WTC11 (cell line): ENCODE measurements around the gene CASQ2. TPM values are rescaled to one million over a fixed set of nuclear protein-coding genes. Genes with fewer than 3 reads are reported as not detected.
"Not testable (repeated sequence)": the region's sequence is repeated elsewhere in the genome, so short reads cannot be mapped to it uniquely, and the experiment has no call there.

ENCODE experiments used
- ATAC-seq: fragments of 200-7000 bp; cut with Tn5 transposase; 2 replicates; pipeline ENCODE4 v1.10.0; 2021; ENCODE audit warnings: mild to moderate bottlenecking, moderate library complexity
- CTCF ChIA-PET: fragments of 300-600 bp; sonication (Branson Sonifier 250); formaldehyde crosslinking; loops from one replicate; lab custom pipeline; 2021; ENCODE audit warnings: antibody characterized with exemption; lab: Charles Lee
- POLR2A ChIA-PET: fragments of 350-600 bp; sonication (Branson Sonifier 250); formaldehyde crosslinking; loops from one replicate; lab custom pipeline; 2021; ENCODE audit warnings: antibody characterized with exemption; lab: Charles Lee
- DNase-seq: peaks from one replicate; pipeline ENCODE4 v3.0.0; 2021; ENCODE audit warnings: low spot score
- H3K27ac Mint-ChIP-seq: 2 replicates; pipeline ENCODE4 v1.8.0; 2021; ENCODE audit warnings: mixed read lengths
- H3K27me3 Mint-ChIP-seq: 2 replicates; pipeline ENCODE4 v1.8.0; 2021; ENCODE audit warnings: low read depth, mild to moderate bottlenecking, moderate library complexity, mixed read lengths
- H3K36me3 Mint-ChIP-seq: 2 replicates; pipeline ENCODE4 v1.8.0; 2021; ENCODE audit warnings: mixed read lengths
- H3K4me1 Mint-ChIP-seq: 2 replicates; pipeline ENCODE4 v1.8.0; 2022; ENCODE audit warnings: mixed read lengths
- H3K4me3 Mint-ChIP-seq: 2 replicates; pipeline ENCODE4 v1.8.0; 2021; ENCODE audit warnings: mild to moderate bottlenecking, moderate library complexity, mixed read lengths
- H3K9me3 Mint-ChIP-seq: 2 replicates; pipeline ENCODE4 v1.8.0; 2021; ENCODE audit warnings: mixed read lengths
- ELF4 ChIP-seq: sonication (generic); formaldehyde crosslinking; IDR thresholded peaks from 2 replicates; pipeline ENCODE4 v1.8.1; 2022; ENCODE audit warnings: low read depth, mild to moderate bottlenecking, moderate library complexity, missing genetic modification reagents
- GRHL2 ChIP-seq: fragments of 250-450 bp; sonication (Bioruptor Pico); IDR thresholded peaks from 2 replicates; pipeline ENCODE4 v1.8.0; 2022; ENCODE audit warnings: mild to moderate bottlenecking, moderate library complexity; ENCODE audit not compliant: insufficient replicate concordance, severe bottlenecking
- NR1H2 ChIP-seq: sonication (generic); formaldehyde crosslinking; IDR thresholded peaks from 2 replicates; pipeline ENCODE4 v1.9.0; 2021; ENCODE audit warnings: mild to moderate bottlenecking, moderate library complexity, missing genetic modification reagents
- NR3C1 ChIP-seq: sonication (generic); formaldehyde crosslinking; conservative IDR thresholded peaks from 2 replicates; pipeline ENCODE4 v1.8.1; 2023; ENCODE audit warnings: low read depth, mild to moderate bottlenecking, missing genetic modification reagents
- SP1 ChIP-seq: sonication (generic); formaldehyde crosslinking; conservative IDR thresholded peaks from 2 replicates; pipeline ENCODE4 v1.8.1; 2022; ENCODE audit warnings: missing genetic modification reagents
- TEAD4 ChIP-seq: sonication (generic); formaldehyde crosslinking; IDR thresholded peaks from 2 replicates; pipeline ENCODE4 v1.8.0; 2022; ENCODE audit warnings: mild to moderate bottlenecking, missing genetic modification reagents
- TP53 ChIP-seq: sonication (generic); formaldehyde crosslinking; IDR thresholded peaks from 2 replicates; pipeline ENCODE4 v1.8.1; 2023; ENCODE audit warnings: mild to moderate bottlenecking, missing genetic modification reagents
- ZBTB21 ChIP-seq: sonication (generic); formaldehyde crosslinking; IDR thresholded peaks from 2 replicates; pipeline ENCODE4 v1.8.1; 2023; ENCODE audit warnings: mild to moderate bottlenecking, missing genetic modification reagents, borderline replicate concordance
- ZNF138 ChIP-seq: sonication (generic); formaldehyde crosslinking; conservative IDR thresholded peaks from 2 replicates; pipeline ENCODE4 v1.8.1; 2022; ENCODE audit warnings: mild to moderate bottlenecking, moderate library complexity, missing genetic modification reagents
- ZNF219 ChIP-seq: sonication (generic); formaldehyde crosslinking; IDR thresholded peaks from 2 replicates; pipeline ENCODE4 v1.8.0; 2023; ENCODE audit warnings: missing genetic modification reagents, mild to moderate bottlenecking, borderline replicate concordance
- total RNA-seq: library from RNA; stranded (reverse); gene quantifications from 3 replicates; pipeline ENCODE4 v1.2.3, GENCODE V29; 2021
- TF ChIP-seq, protein P1 (sequence below): fragments of 200-600 bp; IDR thresholded peaks from 2 replicates; pipeline ENCODE4 v1.8.0; 2022; ENCODE audit warnings: antibody characterized with exemption
- TF ChIP-seq, protein P2 (sequence below): sonication (generic); formaldehyde crosslinking; conservative IDR thresholded peaks from 2 replicates; pipeline ENCODE4 v1.8.1; 2022; ENCODE audit warnings: mild to moderate bottlenecking, missing genetic modification reagents
- TF ChIP-seq, protein P3 (sequence below): sonication (generic); formaldehyde crosslinking; IDR thresholded peaks from 2 replicates; pipeline ENCODE4 v1.8.0; 2022; ENCODE audit warnings: mild to moderate bottlenecking, missing genetic modification reagents

Gene CASQ2
- total RNA-seq, 1 experiment from 2014 or later: not detected

DNA sequence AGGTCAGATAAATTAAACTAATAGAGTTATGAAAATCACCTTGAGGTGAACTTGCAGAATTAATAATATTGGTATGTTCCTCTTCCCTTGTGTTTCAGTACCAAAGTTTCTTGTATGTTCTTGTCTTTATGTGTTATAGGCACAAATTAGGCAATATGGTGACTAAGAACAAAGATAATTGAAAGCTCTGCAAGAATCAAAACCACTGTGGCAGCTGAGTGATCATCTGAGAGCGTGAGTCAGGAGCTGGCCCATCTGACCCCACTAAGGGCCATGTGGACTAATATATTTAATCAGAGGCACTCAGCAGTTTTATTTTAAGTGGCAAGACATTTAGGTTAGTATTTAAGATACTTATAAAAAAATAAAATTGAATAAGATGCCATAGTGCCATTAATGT lies 12.8 kb upstream of the CASQ2 start (continued):
- no peak for TF ChIP-seq NR3C1 (CRISPR knock-in tag)

DNA sequence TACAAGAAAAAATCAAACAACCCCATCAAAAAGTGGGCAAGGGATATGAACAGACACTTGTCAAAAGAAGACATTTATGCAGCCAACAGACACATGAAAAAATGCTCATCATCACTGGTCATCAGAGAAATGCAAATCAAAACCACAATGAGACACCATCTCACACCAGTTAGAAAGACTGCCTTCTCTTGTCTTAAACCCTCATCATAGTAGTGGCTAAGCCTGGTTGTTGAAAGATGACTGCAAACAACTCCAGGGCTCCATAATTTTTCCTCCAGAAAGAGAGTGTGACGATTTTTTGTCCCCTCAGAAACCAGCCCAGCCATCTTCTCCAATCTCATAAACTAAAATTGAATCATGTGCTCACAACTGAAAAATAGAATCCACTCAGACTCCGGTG lies 12.1 kb upstream of the CASQ2 start:
- H3K4me1 Mint-ChIP-seq, H3K27me3 Mint-ChIP-seq, H3K36me3 Mint-ChIP-seq, CTCF ChIA-PET, ATAC-seq, H3K27ac Mint-ChIP-seq, POLR2A ChIA-PET, DNase-seq, H3K4me3 Mint-ChIP-seq: not testable (repeated sequence)
- H3K9me3 Mint-ChIP-seq: peaks cover 13% of the 10 kb centered on the region

DNA sequence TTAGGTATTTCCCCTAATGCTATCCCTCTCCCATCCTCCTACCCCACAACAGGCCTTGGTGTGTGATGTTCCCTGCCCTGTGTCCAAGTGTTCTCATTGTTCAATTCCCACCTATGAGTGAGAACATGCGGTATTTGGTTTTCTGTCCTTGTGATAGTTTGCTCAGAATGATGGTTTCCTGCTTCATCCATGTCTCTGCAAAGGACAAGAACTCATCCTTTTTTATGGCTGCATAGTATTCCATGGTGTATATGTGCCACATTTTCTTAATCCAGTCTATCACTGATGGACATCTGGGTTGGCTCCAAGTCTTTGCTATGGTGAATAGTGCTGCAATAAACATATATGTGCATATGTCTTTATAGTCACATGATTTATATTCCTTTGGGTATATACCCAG lies 10.6 kb upstream of the CASQ2 start:
- H3K4me3 Mint-ChIP-seq, POLR2A ChIA-PET, DNase-seq, CTCF ChIA-PET, H3K4me1 Mint-ChIP-seq, H3K27me3 Mint-ChIP-seq, H3K36me3 Mint-ChIP-seq, H3K27ac Mint-ChIP-seq, ATAC-seq: not testable (repeated sequence)
- H3K9me3 Mint-ChIP-seq: peaks cover 13% of the 10 kb centered on the region

DNA sequence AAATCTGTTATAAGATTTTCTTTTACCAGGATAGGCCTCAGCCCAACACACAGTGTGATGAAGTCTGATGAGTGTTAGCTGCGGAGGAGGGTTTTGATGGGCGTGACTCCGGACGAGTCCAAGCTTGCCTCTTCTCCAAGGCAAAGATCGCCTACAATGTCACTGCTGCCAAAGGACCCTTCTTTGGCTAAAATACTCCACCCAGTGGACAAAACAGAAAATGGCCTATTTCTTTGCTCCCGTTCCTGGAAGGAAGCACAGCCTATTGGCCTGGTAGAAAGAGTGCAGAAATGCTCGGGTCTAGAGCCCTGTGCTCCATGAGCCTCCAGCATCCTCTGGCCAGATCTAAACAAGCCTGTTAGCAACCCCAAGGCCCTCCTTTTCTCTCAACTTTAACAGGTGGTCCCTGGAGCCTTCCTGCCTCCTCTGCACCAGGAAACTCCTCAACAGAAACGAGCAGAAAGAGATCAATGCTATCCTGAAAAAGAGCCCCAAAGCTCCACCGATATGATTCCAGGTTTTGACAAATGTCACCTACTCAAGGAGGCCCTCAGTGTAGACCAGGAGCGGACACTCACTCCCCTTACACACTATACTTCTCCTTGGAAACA lies 3.4 kb upstream of the CASQ2 start:
- ChIA-PET POLR2A (no interaction called here), CTCF (interaction anchor here (0.6 to 5.7 kb wide), 45 partner anchors 10 to 727 kb away, joined by 3 to 88 read pairs (median 3); partner anchors contain the start of gene NGF)
- H3K4me1 Mint-ChIP-seq: peaks cover 7% of the 10 kb centered on the region
- TF ChIP-seq TEAD4 (CRISPR knock-in tag) (no peak), SP1 (CRISPR knock-in tag) (0 out of 2 replicates have a peak, but pooled peaks have one; percentile 18)
- TF ChIP-seq, protein P1, sequence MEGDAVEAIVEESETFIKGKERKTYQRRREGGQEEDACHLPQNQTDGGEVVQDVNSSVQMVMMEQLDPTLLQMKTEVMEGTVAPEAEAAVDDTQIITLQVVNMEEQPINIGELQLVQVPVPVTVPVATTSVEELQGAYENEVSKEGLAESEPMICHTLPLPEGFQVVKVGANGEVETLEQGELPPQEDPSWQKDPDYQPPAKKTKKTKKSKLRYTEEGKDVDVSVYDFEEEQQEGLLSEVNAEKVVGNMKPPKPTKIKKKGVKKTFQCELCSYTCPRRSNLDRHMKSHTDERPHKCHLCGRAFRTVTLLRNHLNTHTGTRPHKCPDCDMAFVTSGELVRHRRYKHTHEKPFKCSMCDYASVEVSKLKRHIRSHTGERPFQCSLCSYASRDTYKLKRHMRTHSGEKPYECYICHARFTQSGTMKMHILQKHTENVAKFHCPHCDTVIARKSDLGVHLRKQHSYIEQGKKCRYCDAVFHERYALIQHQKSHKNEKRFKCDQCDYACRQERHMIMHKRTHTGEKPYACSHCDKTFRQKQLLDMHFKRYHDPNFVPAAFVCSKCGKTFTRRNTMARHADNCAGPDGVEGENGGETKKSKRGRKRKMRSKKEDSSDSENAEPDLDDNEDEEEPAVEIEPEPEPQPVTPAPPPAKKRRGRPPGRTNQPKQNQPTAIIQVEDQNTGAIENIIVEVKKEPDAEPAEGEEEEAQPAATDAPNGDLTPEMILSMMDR: peak; percentile 48
- peak; percentile 48 for DNase-seq
- peak overlapping the region; percentile 29 for H3K4me3 Mint-ChIP-seq
- no peaks in the 10 kb centered on the region for H3K36me3 Mint-ChIP-seq
- no peak overlapping the region for H3K27ac Mint-ChIP-seq
- H3K9me3 Mint-ChIP-seq: no peaks in the 10 kb centered on the region
- no peaks in the 10 kb centered on the region for H3K27me3 Mint-ChIP-seq
- ATAC-seq: peak; percentile 95

DNA sequence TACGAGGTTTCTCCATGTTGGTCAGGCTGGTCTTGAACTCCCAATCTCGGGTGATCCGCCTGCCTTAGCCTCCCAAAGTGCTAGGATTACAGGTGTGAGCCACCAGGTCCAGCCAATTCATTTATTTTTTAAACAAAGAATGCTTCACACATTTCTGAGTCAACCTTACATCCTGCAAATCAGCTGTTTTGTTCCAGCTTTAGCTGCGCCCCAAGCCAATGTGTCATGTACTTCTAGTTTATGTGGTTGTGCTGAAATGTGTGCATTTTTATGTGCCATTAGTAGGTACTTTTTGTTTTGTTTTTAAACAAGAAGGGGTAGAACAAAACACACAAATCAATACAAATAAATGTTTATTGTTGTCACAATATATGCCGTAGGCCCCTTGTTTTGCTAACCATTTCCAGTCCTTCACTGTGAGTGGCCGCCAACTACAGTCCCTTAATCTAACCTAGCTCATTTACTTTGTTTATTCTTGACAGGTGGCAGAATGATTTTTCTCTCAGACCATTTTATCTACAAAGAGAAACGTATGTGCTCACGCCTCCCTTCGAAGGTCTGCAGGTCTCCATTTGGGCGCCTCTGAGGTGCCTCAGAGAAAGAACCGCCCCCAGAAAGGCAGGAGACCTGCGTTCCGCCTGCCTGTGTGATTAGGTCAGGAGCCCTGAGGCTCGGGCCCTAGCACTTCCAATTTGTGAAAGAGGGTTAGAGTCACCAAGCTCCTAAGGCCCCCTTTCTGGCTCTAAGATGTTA lies 2.8 kb upstream of the CASQ2 start:
- peak overlapping the region; percentile 29 for H3K4me3 Mint-ChIP-seq
- no peak overlapping the region for H3K27ac Mint-ChIP-seq
- POLR2A ChIA-PET: no interaction called here
- peak; percentile 45 for DNase-seq
- no peaks in the 10 kb centered on the region for H3K9me3 Mint-ChIP-seq
- CTCF ChIA-PET: interaction anchor here (0.6 to 5.7 kb wide), 45 partner anchors 9 to 728 kb away, joined by 3 to 88 read pairs (median 3); partner anchors contain the start of gene NGF
- peak; percentile 79 for ATAC-seq
- H3K36me3 Mint-ChIP-seq: no peaks in the 10 kb centered on the region
- H3K4me1 Mint-ChIP-seq: peaks cover 7% of the 10 kb centered on the region
- no peaks in the 10 kb centered on the region for H3K27me3 Mint-ChIP-seq
- TF ChIP-seq, protein P2, sequence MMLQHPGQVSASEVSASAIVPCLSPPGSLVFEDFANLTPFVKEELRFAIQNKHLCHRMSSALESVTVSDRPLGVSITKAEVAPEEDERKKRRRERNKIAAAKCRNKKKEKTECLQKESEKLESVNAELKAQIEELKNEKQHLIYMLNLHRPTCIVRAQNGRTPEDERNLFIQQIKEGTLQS (CRISPR knock-in tag): no peak
- TF ChIP-seq ZNF138 (no peak), ELF4 (CRISPR knock-in tag) (no peak), TP53 (CRISPR knock-in tag) (no peak), ZBTB21 (CRISPR knock-in tag) (no peak), GRHL2 (CRISPR knock-in tag) (no peak), ZNF219 (CRISPR knock-in tag) (no peak), NR3C1 (CRISPR knock-in tag) (no peak), TEAD4 (CRISPR knock-in tag) (no peak), NR1H2 (no peak)
- TF ChIP-seq, protein P1: no peak
- TF ChIP-seq, protein P3, sequence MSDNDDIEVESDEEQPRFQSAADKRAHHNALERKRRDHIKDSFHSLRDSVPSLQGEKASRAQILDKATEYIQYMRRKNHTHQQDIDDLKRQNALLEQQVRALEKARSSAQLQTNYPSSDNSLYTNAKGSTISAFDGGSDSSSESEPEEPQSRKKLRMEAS (CRISPR knock-in tag): no peak
